Tibial nerve (tissue), 4 donors: Measurements from ENCODE around the gene SLC17A2.

Experiments used
- CTCF ChIP-seq, 5 experiments: fragments of 200-600 bp in 3 of 5; fragments of 450-650 bp in 2 of 5; sonication (generic) in 3 of 5; IDR thresholded peaks; one replicate each; pipeline ENCODE4 v1.5.1; 2016 to 2019; ENCODE audit warnings: antibody characterized with exemption in 5 of 5, mild to moderate bottlenecking in 3 of 5, moderate library complexity in 2 of 5
- EP300 ChIP-seq, 2 donors: sonication (generic); formaldehyde crosslinking; IDR thresholded peaks; one replicate each; pipeline ENCODE4 v1.6.1; 2017; ENCODE audit warnings: antibody characterized with exemption in 2 of 2, mild to moderate bottlenecking in 1 of 2
- POLR2A ChIP-seq, 2 donors: fragments of 450-650 bp; IDR thresholded peaks; one replicate each; pipeline ENCODE4 v1.6.1; 2017; ENCODE audit warnings: antibody characterized with exemption in 2 of 2, mild to moderate bottlenecking in 2 of 2, moderate library complexity in 2 of 2

- TF ChIP-seq CTCF (IDR thresholded peaks at IDR 0.05) (no peak), POLR2A (IDR thresholded peaks at IDR 0.05) (no peak), EP300 (IDR thresholded peaks at IDR 0.05) (no peak)
Measured at GRCh38 chr6:25880601-25881000, 49.9 kb downstream of the SLC17A2 start.
